A673 (cell line): ENCODE data around the gene LGR6. TPM values are rescaled to one million over a fixed set of nuclear protein-coding genes. Genes with fewer than 3 reads are reported as not detected.

ENCODE experiments used
- BruUV-seq: library from RNA; stranded (reverse); fragments of 400-500 nt; replicated peaks from 2 replicates; lab custom pipeline; 2021; lab: Mats Ljungman, UMichigan
- CTCF ChIA-PET: fragments of 300-600 bp; sonication (Branson Sonifier 250); formaldehyde crosslinking; loops from one replicate; lab custom pipeline; 2022; ENCODE audit warnings: antibody characterized with exemption; lab: Charles Lee
- POLR2A ChIA-PET: fragments of 300-600 bp; sonication (Branson Sonifier 250); formaldehyde crosslinking; loops from one replicate; lab custom pipeline; 2022; ENCODE audit warnings: antibody characterized with exemption; ENCODE audit not compliant: low non-redundant PET; lab: Charles Lee
- DNase-seq: peaks from one replicate; pipeline ENCODE4 v3.0.0-alpha.2; 2015; ENCODE audit warnings: low spot score
- H3K27ac ChIP-seq: fragments of 200-600 bp; sonication (generic); 2 replicates; pipeline ENCODE4 v1.5.1; 2016; ENCODE audit warnings: mixed run types, low read depth, mild to moderate bottlenecking, mixed read lengths, antibody characterized with exemption, low read length; ENCODE audit not compliant: poor library complexity, severe bottlenecking
- H3K27me3 ChIP-seq: fragments of 200-600 bp; sonication (generic); replicated peaks from 2 replicates; pipeline ENCODE4 v1.6.1; 2017; ENCODE audit warnings: mixed run types, low read depth, mild to moderate bottlenecking, mixed read lengths, antibody characterized with exemption, low read length; ENCODE audit not compliant: insufficient read depth, poor library complexity
- H3K36me3 ChIP-seq: fragments of 200-600 bp; sonication (generic); 2 replicates; pipeline ENCODE4 v1.6.1; 2016; ENCODE audit warnings: mixed run types, mild to moderate bottlenecking, mixed read lengths, antibody characterized with exemption, low read length; ENCODE audit not compliant: insufficient read depth, poor library complexity, severe bottlenecking
- H3K4me1 ChIP-seq: fragments of 200-600 bp; sonication (generic); 2 replicates; pipeline ENCODE4 v1.6.1; 2017; ENCODE audit warnings: mixed run types, mild to moderate bottlenecking, mixed read lengths, antibody characterized with exemption, low read length; ENCODE audit not compliant: insufficient read depth, poor library complexity, severe bottlenecking
- H3K4me3 ChIP-seq: fragments of 200-600 bp; sonication (generic); 2 replicates; pipeline ENCODE4 v1.5.1; 2016; ENCODE audit warnings: low read depth, mixed run types, mild to moderate bottlenecking, mixed read lengths, low read length; ENCODE audit not compliant: poor library complexity, severe bottlenecking
- H3K9me3 ChIP-seq: fragments of 200-600 bp; sonication (generic); 2 replicates; pipeline ENCODE4 v1.6.1; 2016; ENCODE audit warnings: mixed run types, low read depth, mild to moderate bottlenecking, mixed read lengths, antibody characterized with exemption, low read length; ENCODE audit not compliant: poor library complexity, severe bottlenecking
- EZH2 ChIP-seq: fragments of 200-600 bp; sonication (generic); IDR thresholded peaks from 2 replicates; pipeline ENCODE4 v1.6.1; 2017; ENCODE audit warnings: borderline replicate concordance, low read depth, mild to moderate bottlenecking, mixed read lengths, antibody characterized with exemption, low read length; ENCODE audit not compliant: poor library complexity, severe bottlenecking
- intact Hi-C: fragments of 100-400 bp; cut with micrococcal nuclease; formaldehyde crosslinking; loops from one replicate; pipeline ENCODE4 v1.10.0; 2022; ENCODE audit not compliant: unreplicated experiment
- total RNA-seq: library from RNA; stranded (reverse); gene quantifications from 2 replicates; pipeline ENCODE4 v1.2.3, GENCODE V29; 2021
- TF ChIP-seq, protein P1 (sequence below): fragments of 300-800, 200-600 bp; sonication (generic); conservative IDR thresholded peaks from 2 replicates; pipeline ENCODE4 v1.5.1; 2017; ENCODE audit warnings: low read depth, mild to moderate bottlenecking, antibody characterized with exemption, low read length, moderate library complexity, mixed read lengths

The LGR6 gene
- total RNA-seq, 1 experiment from 2014 or later = not detected

GRCh38 chr1:202323731-202324130, 130.1 kb downstream of the LGR6 start:
- TF ChIP-seq, protein P1, sequence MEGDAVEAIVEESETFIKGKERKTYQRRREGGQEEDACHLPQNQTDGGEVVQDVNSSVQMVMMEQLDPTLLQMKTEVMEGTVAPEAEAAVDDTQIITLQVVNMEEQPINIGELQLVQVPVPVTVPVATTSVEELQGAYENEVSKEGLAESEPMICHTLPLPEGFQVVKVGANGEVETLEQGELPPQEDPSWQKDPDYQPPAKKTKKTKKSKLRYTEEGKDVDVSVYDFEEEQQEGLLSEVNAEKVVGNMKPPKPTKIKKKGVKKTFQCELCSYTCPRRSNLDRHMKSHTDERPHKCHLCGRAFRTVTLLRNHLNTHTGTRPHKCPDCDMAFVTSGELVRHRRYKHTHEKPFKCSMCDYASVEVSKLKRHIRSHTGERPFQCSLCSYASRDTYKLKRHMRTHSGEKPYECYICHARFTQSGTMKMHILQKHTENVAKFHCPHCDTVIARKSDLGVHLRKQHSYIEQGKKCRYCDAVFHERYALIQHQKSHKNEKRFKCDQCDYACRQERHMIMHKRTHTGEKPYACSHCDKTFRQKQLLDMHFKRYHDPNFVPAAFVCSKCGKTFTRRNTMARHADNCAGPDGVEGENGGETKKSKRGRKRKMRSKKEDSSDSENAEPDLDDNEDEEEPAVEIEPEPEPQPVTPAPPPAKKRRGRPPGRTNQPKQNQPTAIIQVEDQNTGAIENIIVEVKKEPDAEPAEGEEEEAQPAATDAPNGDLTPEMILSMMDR = no peak
- no peak for TF ChIP-seq EZH2
- no peak for DNase-seq
- Histone ChIP-seq H3K4me1 (no peaks in the 10 kb centered on the region), H3K4me3 (no peak overlapping the region), H3K9me3 (no peaks in the 10 kb centered on the region), H3K27ac (no peak overlapping the region), H3K36me3 (no peaks in the 10 kb centered on the region), H3K27me3 (no peaks in the 10 kb centered on the region)
- BruUV-seq = no TSS peak
- intact Hi-C loops = no loop called here
- ChIA-PET CTCF (interaction anchor here (1.1 kb wide), 1 partner anchor 10 kb away, joined by 3 read pairs; no protein-coding TSS in a partner anchor), POLR2A (interaction anchor here (0.5 kb wide), 1 partner anchor 51 kb away, joined by 6 read pairs; no protein-coding TSS in a partner anchor)

DNA sequence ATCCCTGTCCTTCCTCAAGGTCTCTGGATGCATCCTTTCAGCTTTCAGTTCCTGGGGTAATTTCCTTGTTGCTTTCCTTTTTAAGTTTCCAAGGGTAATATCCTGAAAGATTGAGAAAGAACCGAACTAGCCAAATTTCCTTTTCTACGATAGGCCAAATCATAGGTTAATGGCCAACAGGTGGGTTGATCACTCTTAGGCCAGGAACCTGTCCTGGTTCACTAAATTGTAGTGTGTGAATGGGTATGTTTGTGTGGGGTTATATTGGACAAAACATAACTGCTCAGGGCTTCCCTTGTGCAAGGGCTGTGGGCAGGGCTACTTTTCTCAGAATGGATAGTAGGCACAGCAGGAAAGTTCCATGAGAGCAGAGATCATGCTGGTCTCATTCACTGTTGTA, 131.0 kb downstream of the LGR6 start:
- no peak for DNase-seq
- no peaks in the 10 kb centered on the region for H3K9me3 ChIP-seq
- H3K36me3 ChIP-seq = no peaks in the 10 kb centered on the region
- no peaks in the 10 kb centered on the region for H3K4me1 ChIP-seq
- no peak overlapping the region for H3K4me3 ChIP-seq
- ChIA-PET POLR2A (no interaction called here), CTCF (no interaction called here)
- no peak overlapping the region for H3K27ac ChIP-seq
- H3K27me3 ChIP-seq = no peaks in the 10 kb centered on the region
- TF ChIP-seq EZH2 = no peak
- TF ChIP-seq, protein P1 = no peak
- intact Hi-C loops = no loop called here
- BruUV-seq = no TSS peak

DNA sequence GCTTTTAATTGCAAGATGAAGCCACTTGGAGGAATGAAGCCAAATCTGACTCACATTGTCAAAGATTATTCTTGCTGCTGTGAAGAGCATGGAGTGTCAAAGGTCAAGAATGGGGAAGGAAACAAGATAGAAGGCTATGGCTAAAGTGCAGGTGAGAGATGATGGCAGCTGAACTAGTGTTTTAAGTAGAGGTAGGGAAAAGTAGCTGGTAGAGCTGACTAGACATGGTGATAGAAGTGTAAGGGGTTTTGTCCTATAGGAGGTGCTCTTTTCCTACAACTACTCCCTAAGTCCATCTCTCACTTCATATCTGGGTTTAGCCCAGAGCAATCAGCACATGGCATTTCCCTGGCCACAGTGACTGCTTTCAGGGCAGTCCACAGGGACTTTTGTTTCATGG, 136.3 kb downstream of the LGR6 start:
- BruUV-seq = no TSS peak
- TF ChIP-seq, protein P1 = 0 out of 2 replicates have a peak, but pooled peaks have one; percentile 12
- TF ChIP-seq EZH2 = no peak
- Histone ChIP-seq H3K36me3 (peaks cover 42% of the 10 kb centered on the region), H3K4me1 (no peaks in the 10 kb centered on the region), H3K4me3 (no peak overlapping the region), H3K27ac (no peak overlapping the region), H3K27me3 (no peaks in the 10 kb centered on the region), H3K9me3 (no peaks in the 10 kb centered on the region)
- intact Hi-C loops = no loop called here
- no peak for DNase-seq
- CTCF ChIA-PET = no interaction called here
- POLR2A ChIA-PET = no interaction called here
